ENCODE results near the gene ZNF738. TPM values are rescaled to one million over a fixed set of nuclear protein-coding genes. Genes with fewer than 3 reads are reported as not detected.
"Not testable (repeated sequence)": the region's sequence is repeated elsewhere in the genome, so short reads cannot be mapped to it uniquely, and the experiment has no call there.

The ZNF738 gene
- total RNA-seq, result 10 to 100 TPM; 44.9 to 62.4 TPM
- polyA plus RNA-seq (2013, experiment 1 of 2), result 85.4 TPM
- 72.3 TPM for polyA plus RNA-seq (2013, experiment 2 of 2)
- long read RNA-seq, experiment 1, transcript ZNF738-202 (5 exons, 1,142 nt), result major isoform, 7 of 16 reads
- long read RNA-seq, experiment 1, partial matches to known transcripts, result 4 of 16 reads
- long read RNA-seq, experiment 1, other reads (novel, unspliced or antisense), result 5 of 16 reads
- long read RNA-seq, experiment 2, transcript ZNF738-202 (5 exons, 1,142 nt), result minor isoform, 12 of 35 reads
- long read RNA-seq, experiment 2, transcript ZNF738-201 (5 exons, 2,442 nt), result major isoform, 18 of 35 reads
- long read RNA-seq, experiment 2, partial matches to known transcripts, result 3 of 35 reads
- long read RNA-seq, experiment 2, other reads (novel, unspliced or antisense), result 2 of 35 reads
- long read RNA-seq, experiment 3, transcript ZNF738-202 (5 exons, 1,142 nt), result minor isoform, 12 of 95 reads
- long read RNA-seq, experiment 3, transcript ZNF738-201 (5 exons, 2,442 nt), result major isoform, 52 of 95 reads
- long read RNA-seq, experiment 3, partial matches to known transcripts, result 6 of 95 reads
- long read RNA-seq, experiment 3, other reads (novel, unspliced or antisense), result 22 of 95 reads
- long read RNA-seq, experiment 4, transcript ZNF738-202 (5 exons, 1,142 nt), result major isoform, 22 of 41 reads
- long read RNA-seq, experiment 4, transcript ZNF738-201 (5 exons, 2,442 nt), result minor isoform, 8 of 41 reads
- long read RNA-seq, experiment 4, partial matches to known transcripts, result 5 of 41 reads
- long read RNA-seq, experiment 4, other reads (novel, unspliced or antisense), result 5 of 41 reads

DNA sequence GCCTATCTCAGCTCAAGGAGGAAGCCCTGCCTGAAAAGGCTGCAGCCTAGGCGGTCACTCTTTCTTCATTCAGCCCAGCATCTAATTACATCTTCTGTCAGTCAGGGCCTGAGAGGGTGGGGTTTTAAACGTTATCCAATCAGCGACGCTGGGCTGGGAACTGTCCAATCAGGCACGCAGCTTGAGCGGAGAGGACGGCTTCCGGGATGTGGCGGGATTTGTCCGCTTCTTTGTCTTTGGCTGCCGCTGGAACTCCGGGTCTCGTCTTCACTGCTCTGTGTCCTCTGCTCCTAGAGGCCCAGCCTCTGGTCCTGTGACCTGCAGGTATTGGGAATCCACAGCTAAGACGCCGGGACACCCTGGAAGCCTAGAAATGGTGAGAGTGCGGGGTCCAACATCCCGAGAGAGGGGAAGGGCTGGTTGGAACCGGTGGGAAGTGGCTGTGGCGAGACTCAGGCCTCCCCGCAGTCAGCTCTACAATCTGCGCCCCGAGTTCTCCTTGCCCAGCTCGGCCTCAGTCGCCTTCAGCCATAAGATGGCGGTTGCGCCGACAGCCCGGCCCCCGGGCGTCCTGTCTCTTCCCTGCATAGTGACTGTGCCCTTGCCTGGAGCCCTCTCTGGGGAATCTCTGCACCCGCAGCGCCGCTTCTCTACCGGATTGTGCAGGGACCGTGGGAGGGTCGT lies at the start of gene ZNF738:
TSS of gene ZNF738 (plus strand) at position 233 of the 684 bp plus-strand sequence. CDS start at position 374, 141 bp downstream.
- H3K4me3 Mint-ChIP-seq, result peak within 1 kb of the TSS; percentile 99
- peak within 1 kb of the TSS; percentile 100 for H3K27ac Mint-ChIP-seq
- H3K36me3 Mint-ChIP-seq (ENCODE audit: low read depth), result peaks cover 34% of the 10 kb centered on the region
- Histone ChIP-seq H3K9me3 (ENCODE audit: control insufficient read depth, low read length) (peaks cover 34% of the 10 kb centered on the region), H3K27me3 (ENCODE audit: control insufficient read depth, insufficient read depth, low read length, poor library complexity, severe bottlenecking) (no peaks in the 10 kb centered on the region), H3K4me1 (ENCODE audit: control insufficient read depth, insufficient read depth, low read length) (no peaks in the 10 kb centered on the region), H3K27ac (ENCODE audit: low read depth, low read length) (peak within 1 kb of the TSS; percentile 99), H3K36me3 (ENCODE audit: control insufficient read depth, insufficient read depth, low read length) (peaks cover 37% of the 10 kb centered on the region), H3K9ac (ENCODE audit: extremely low read depth, low read length, poor library complexity, severe bottlenecking) (peak within 1 kb of the TSS; percentile 98), H3K4me3 (ENCODE audit: low read length) (peak within 1 kb of the TSS; percentile 95)
- no peaks in the 10 kb centered on the region for H3K27me3 Mint-ChIP-seq (ENCODE audit: insufficient read depth)
- H3K9me3 Mint-ChIP-seq, result peaks cover 10% of the 10 kb centered on the region
- peak; percentile 98 for DNase-seq
- TF ChIP-seq, protein P1, sequence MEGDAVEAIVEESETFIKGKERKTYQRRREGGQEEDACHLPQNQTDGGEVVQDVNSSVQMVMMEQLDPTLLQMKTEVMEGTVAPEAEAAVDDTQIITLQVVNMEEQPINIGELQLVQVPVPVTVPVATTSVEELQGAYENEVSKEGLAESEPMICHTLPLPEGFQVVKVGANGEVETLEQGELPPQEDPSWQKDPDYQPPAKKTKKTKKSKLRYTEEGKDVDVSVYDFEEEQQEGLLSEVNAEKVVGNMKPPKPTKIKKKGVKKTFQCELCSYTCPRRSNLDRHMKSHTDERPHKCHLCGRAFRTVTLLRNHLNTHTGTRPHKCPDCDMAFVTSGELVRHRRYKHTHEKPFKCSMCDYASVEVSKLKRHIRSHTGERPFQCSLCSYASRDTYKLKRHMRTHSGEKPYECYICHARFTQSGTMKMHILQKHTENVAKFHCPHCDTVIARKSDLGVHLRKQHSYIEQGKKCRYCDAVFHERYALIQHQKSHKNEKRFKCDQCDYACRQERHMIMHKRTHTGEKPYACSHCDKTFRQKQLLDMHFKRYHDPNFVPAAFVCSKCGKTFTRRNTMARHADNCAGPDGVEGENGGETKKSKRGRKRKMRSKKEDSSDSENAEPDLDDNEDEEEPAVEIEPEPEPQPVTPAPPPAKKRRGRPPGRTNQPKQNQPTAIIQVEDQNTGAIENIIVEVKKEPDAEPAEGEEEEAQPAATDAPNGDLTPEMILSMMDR (conservative IDR thresholded peaks at IDR 0.05), result no peak
- H3K4me1 Mint-ChIP-seq, result peaks cover 5% of the 10 kb centered on the region
- 0% methylated on average over 9 to 36 of the region's 36 CpGs for WGBS, 2 experiments (ENCODE audit: insufficient coverage in 1 of 2, insufficient read length in 1 of 2)

DNA sequence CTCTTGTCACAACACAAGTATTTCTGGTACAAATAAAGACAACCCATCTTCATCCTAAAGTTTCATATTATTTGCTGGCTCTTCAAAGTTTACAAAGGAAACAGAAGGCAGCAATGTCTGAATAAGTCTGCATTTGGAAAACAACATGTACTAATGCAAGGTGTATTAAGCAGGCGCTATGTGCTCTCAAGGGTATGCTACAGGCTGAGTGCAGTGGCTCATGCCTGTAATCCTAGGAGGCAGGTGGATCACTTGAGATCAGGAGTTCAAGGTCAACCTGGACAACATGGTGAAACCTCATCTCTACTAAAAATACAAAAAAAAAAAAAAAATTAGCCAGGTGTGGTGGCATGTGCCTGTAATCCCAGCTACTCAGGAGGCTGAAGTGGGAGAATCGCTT lies 46.0 kb upstream of the ZNF738 start:
- H3K4me3 ChIP-seq (ENCODE audit: low read length); H3K27ac ChIP-seq (ENCODE audit: low read depth, low read length); H3K9me3 Mint-ChIP-seq; H3K27ac Mint-ChIP-seq; H3K27me3 Mint-ChIP-seq (ENCODE audit: insufficient read depth); H3K9ac ChIP-seq (ENCODE audit: extremely low read depth, low read length, poor library complexity, severe bottlenecking); H3K9me3 ChIP-seq (ENCODE audit: control insufficient read depth, low read length); H3K27me3 ChIP-seq (ENCODE audit: control insufficient read depth, insufficient read depth, low read length, poor library complexity, severe bottlenecking); DNase-seq; H3K4me3 Mint-ChIP-seq; H3K4me1 ChIP-seq (ENCODE audit: control insufficient read depth, insufficient read depth, low read length): not testable (repeated sequence)
- peaks cover 28% of the 10 kb centered on the region for H3K36me3 Mint-ChIP-seq (ENCODE audit: low read depth)
- peaks cover 37% of the 10 kb centered on the region for H3K36me3 ChIP-seq (ENCODE audit: control insufficient read depth, insufficient read depth, low read length)
- peaks cover 14% of the 10 kb centered on the region for H3K4me1 Mint-ChIP-seq
- 95 to 100% methylated on average over 1 to 2 of the region's 2 CpGs for WGBS, 2 experiments (ENCODE audit: insufficient coverage in 1 of 2, insufficient read length in 1 of 2)

DNA sequence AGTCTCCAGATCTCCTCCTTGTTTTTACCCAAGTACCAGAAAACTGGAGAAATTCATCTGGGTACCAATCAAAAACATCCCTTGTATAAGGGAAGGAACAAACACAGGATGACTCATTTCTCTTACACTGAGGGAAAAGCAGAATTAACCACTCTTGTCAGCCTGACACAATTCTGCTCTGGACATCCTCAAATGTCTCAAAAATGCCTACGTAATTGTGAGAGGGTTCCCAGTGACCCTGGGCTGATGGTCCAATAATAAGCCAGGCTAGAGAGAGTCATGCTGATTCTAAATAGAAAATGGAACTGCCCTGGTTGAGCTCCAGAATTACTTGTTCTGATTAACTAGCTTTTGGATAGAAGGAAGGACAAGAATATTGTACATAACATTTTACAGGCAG lies 44.1 kb upstream of the ZNF738 start:
- WGBS, 2 experiments (ENCODE audit: insufficient coverage in 1 of 2, insufficient read length in 1 of 2), result 97% methylated on average over 1 of the region's 1 CpG; no CpG with 5 or more reads in 1 of the 2 experiments
- no peak overlapping the region for H3K9ac ChIP-seq (ENCODE audit: extremely low read depth, low read length, poor library complexity, severe bottlenecking)
- no peak overlapping the region for H3K27ac ChIP-seq (ENCODE audit: low read depth, low read length)
- peaks cover 17% of the 10 kb centered on the region for H3K36me3 Mint-ChIP-seq (ENCODE audit: low read depth)
- no peaks in the 10 kb centered on the region for H3K9me3 Mint-ChIP-seq
- no peak overlapping the region for H3K4me3 ChIP-seq (ENCODE audit: low read length)
- H3K4me1 ChIP-seq (ENCODE audit: control insufficient read depth, insufficient read depth, low read length), result no peaks in the 10 kb centered on the region
- peaks cover 22% of the 10 kb centered on the region for H3K4me1 Mint-ChIP-seq
- no peak overlapping the region for H3K4me3 Mint-ChIP-seq
- H3K27me3 ChIP-seq (ENCODE audit: control insufficient read depth, insufficient read depth, low read length, poor library complexity, severe bottlenecking), result no peaks in the 10 kb centered on the region
- no peaks in the 10 kb centered on the region for H3K27me3 Mint-ChIP-seq (ENCODE audit: insufficient read depth)
- no peak overlapping the region for H3K27ac Mint-ChIP-seq
- TF ChIP-seq, protein P1 (conservative IDR thresholded peaks at IDR 0.05), result no peak
- H3K9me3 ChIP-seq (ENCODE audit: control insufficient read depth, low read length), result peaks cover 7% of the 10 kb centered on the region
- peaks cover 35% of the 10 kb centered on the region for H3K36me3 ChIP-seq (ENCODE audit: control insufficient read depth, insufficient read depth, low read length)
- no peak for DNase-seq
